Tibial nerve (tissue), 4 donors: ENCODE results near the gene GCFC2. TPM values are rescaled to one million over a fixed set of nuclear protein-coding genes. Genes with fewer than 3 reads are reported as not detected.

Experiments
- DNase-seq, 2 donors: peaks; one replicate each; pipeline ENCODE4 v3.0.0-alpha.2; 2019; ENCODE audit warnings: low spot score in 2 of 2
- H3K27ac ChIP-seq, 4 donors: fragments of 200-600 bp; sonication (generic) in 3 of 4; one replicate each; pipeline ENCODE4 v1.5.1; 2017 to 2019; ENCODE audit warnings: mild to moderate bottlenecking in 1 of 4
- H3K27me3 ChIP-seq, 2 donors: fragments of 200-600 bp; sonication (generic) in 1 of 2; one replicate each; pipeline versions ENCODE4 v1.5.1 to v1.6.0; 2017 to 2019
- H3K36me3 ChIP-seq, 3 donors: fragments of 200-600 bp; sonication (generic); one replicate each; pipeline ENCODE4 v1.5.1; 2018 to 2019
- H3K4me1 ChIP-seq, 4 donors: fragments of 200-600 bp; sonication (generic) in 3 of 4; one replicate each; pipeline ENCODE4 v1.5.1; 2017 to 2019
- H3K4me3 ChIP-seq, 4 donors: fragments of 200-600 bp; sonication (generic) in 3 of 4; one replicate each; pipeline ENCODE4 v1.5.1; 2017 to 2019; ENCODE audit warnings: mild to moderate bottlenecking in 1 of 4, moderate library complexity in 1 of 4
- H3K9me3 ChIP-seq, 4 donors: fragments of 200-600 bp; sonication (generic) in 3 of 4; one replicate each; pipeline ENCODE4 v1.5.1; 2017 to 2019
- CTCF ChIP-seq, 5 experiments: fragments of 200-600 bp in 3 of 5; fragments of 450-650 bp in 2 of 5; sonication (generic) in 3 of 5; IDR thresholded peaks; one replicate each; pipeline ENCODE4 v1.5.1; 2016 to 2019; ENCODE audit warnings: antibody characterized with exemption in 5 of 5, mild to moderate bottlenecking in 3 of 5, moderate library complexity in 2 of 5
- EP300 ChIP-seq, 2 donors: sonication (generic); formaldehyde crosslinking; IDR thresholded peaks; one replicate each; pipeline ENCODE4 v1.6.1; 2017; ENCODE audit warnings: antibody characterized with exemption in 2 of 2, mild to moderate bottlenecking in 1 of 2
- POLR2A ChIP-seq, 2 donors: fragments of 450-650 bp; IDR thresholded peaks; one replicate each; pipeline ENCODE4 v1.6.1; 2017; ENCODE audit warnings: antibody characterized with exemption in 2 of 2, mild to moderate bottlenecking in 2 of 2, moderate library complexity in 2 of 2
- WGBS, 2 donors: methylation state at CpG; one replicate each; pipeline ENCODE4 v1.1.5; 2018; 5-methylcytosine and 5-hydroxymethylcytosine counted together
- total RNA-seq, 4 donors: library from RNA; depleted of rRNA; stranded (reverse); fragments of >200 nt; gene quantifications; one replicate each; pipeline ENCODE4 v1.1.0, GENCODE V29; 2016

The GCFC2 gene
- total RNA-seq, 4 donors from 2014 or later: 30.6 to 75.6 (median 45.3) TPM

- Histone ChIP-seq H3K4me1 (peaks cover 0 to 33% (median 12%) of the 10 kb centered on the region in 4 donors), H3K36me3 (peaks cover 0 to 37% (median 2%) of the 10 kb centered on the region in 3 donors), H3K9me3 (no peaks in the 10 kb centered on the region), H3K27ac (peak overlapping the region in 1 of 4 donors; percentile 82), H3K27me3 (no peaks in the 10 kb centered on the region), H3K4me3 (peak overlapping the region in 1 of 4 donors; percentile 90)
- 75 to 80% methylated on average over 3 of the region's 3 CpGs for WGBS, 2 donors
- no peak for DNase-seq
- TF ChIP-seq CTCF (IDR thresholded peaks at IDR 0.05): no peak
- no peak for TF ChIP-seq POLR2A (IDR thresholded peaks at IDR 0.05)
- no peak for TF ChIP-seq EP300 (IDR thresholded peaks at IDR 0.05)
Measured at GRCh38 chr2:75647771-75648170, 62.9 kb downstream of the GCFC2 start.

- peaks cover 0 to 34% (median 12%) of the 10 kb centered on the region in 4 donors for H3K4me1 ChIP-seq
- no peaks in the 10 kb centered on the region for H3K27me3 ChIP-seq
- TF ChIP-seq CTCF (IDR thresholded peaks at IDR 0.05): peak in 1 of 5 experiments; percentile 32
- peak in 1 of 2 donors; percentile 86 for TF ChIP-seq EP300 (IDR thresholded peaks at IDR 0.05)
- TF ChIP-seq POLR2A (IDR thresholded peaks at IDR 0.05): peak in 1 of 2 donors; percentile 27
- DNase-seq: peak; percentile 63 to 83
- no peaks in the 10 kb centered on the region for H3K9me3 ChIP-seq
- peaks cover 0 to 27% (median 0%) of the 10 kb centered on the region in 3 donors for H3K36me3 ChIP-seq
- 0 to 1% methylated on average over 29 to 50 of the region's 60 CpGs for WGBS, 2 donors
- H3K4me3 ChIP-seq: peak within 1 kb of the TSS; percentile 68 to 99 (median 82)
- peak within 1 kb of the TSS; percentile 9 to 82 (median 72) for H3K27ac ChIP-seq
Measured at GRCh38 chr2:75646583-75647425, 63.9 kb downstream of the GCFC2 start, which contains the start of gene MRPL19. Gene MRPL19 (plus strand): TSS chr2:75646783. CDS start chr2:75646808, 25 bp downstream.

GRCh38 chr2:75646090-75646582 lies 64.6 kb downstream of the GCFC2 start:
- 72 to 73% methylated on average over 9 of the region's 9 CpGs for WGBS, 2 donors
- Histone ChIP-seq H3K4me1 (peaks cover 0 to 40% (median 14%) of the 10 kb centered on the region in 4 donors), H3K27ac (peak overlapping the region; percentile 9 to 82 (median 72)), H3K4me3 (peak overlapping the region; percentile 68 to 99 (median 82)), H3K36me3 (peaks cover 0 to 20% (median 0%) of the 10 kb centered on the region in 3 donors), H3K27me3 (no peaks in the 10 kb centered on the region), H3K9me3 (no peaks in the 10 kb centered on the region)
- DNase-seq: no peak
- TF ChIP-seq EP300 (IDR thresholded peaks at IDR 0.05) (no peak), CTCF (IDR thresholded peaks at IDR 0.05) (no peak), POLR2A (IDR thresholded peaks at IDR 0.05) (no peak)

- H3K9me3 ChIP-seq: no peaks in the 10 kb centered on the region
- H3K27me3 ChIP-seq: no peaks in the 10 kb centered on the region
- peaks cover 0 to 15% (median 0%) of the 10 kb centered on the region in 3 donors for H3K36me3 ChIP-seq
- 92 to 95% methylated on average over 10 of the region's 10 CpGs for WGBS, 2 donors
- TF ChIP-seq CTCF (IDR thresholded peaks at IDR 0.05): no peak
- TF ChIP-seq POLR2A (IDR thresholded peaks at IDR 0.05): no peak
- no peak for TF ChIP-seq EP300 (IDR thresholded peaks at IDR 0.05)
- peaks cover 0 to 45% (median 16%) of the 10 kb centered on the region in 4 donors for H3K4me1 ChIP-seq
- no peak overlapping the region for H3K27ac ChIP-seq
- no peak for DNase-seq
- H3K4me3 ChIP-seq: no peak overlapping the region
Measured at GRCh38 chr2:75645643-75646042, 65.1 kb downstream of the GCFC2 start.

- no peaks in the 10 kb centered on the region for H3K27me3 ChIP-seq
- no peaks in the 10 kb centered on the region for H3K36me3 ChIP-seq
- TF ChIP-seq CTCF (IDR thresholded peaks at IDR 0.05) (no peak), EP300 (IDR thresholded peaks at IDR 0.05) (peak in 1 of 2 donors; percentile 25), POLR2A (IDR thresholded peaks at IDR 0.05) (no peak)
- H3K4me3 ChIP-seq: no peak overlapping the region
- peak overlapping the region in 1 of 4 donors; percentile 42 for H3K27ac ChIP-seq
- 71 to 75% methylated on average over 1 of the region's 1 CpG for WGBS, 2 donors
- no peaks in the 10 kb centered on the region for H3K9me3 ChIP-seq
- no peak for DNase-seq
- H3K4me1 ChIP-seq: peaks cover 0 to 40% (median 17%) of the 10 kb centered on the region in 4 donors
Measured at GRCh38 chr2:75643980-75644379, 66.7 kb downstream of the GCFC2 start.
